Hepatic stellate cell (primary cell): Measurements from ENCODE around the gene WDR55.
"Not testable (repeated sequence)": the region's sequence is repeated elsewhere in the genome, so short reads cannot be mapped to it uniquely, and the experiment has no call there.

Experiments used
- DNase-seq: peaks from one replicate; pipeline ENCODE4 v3.0.0; 2011; ENCODE audit warnings: low spot score

WDR55 gene

GRCh38 chr5:140658870-140659269, 5.8 kb upstream of the WDR55 start:
- DNase-seq, result no peak

- DNase-seq, result not testable (repeated sequence)
Measured at GRCh38 chr5:140660371-140660770, 4.3 kb upstream of the WDR55 start.

DNA sequence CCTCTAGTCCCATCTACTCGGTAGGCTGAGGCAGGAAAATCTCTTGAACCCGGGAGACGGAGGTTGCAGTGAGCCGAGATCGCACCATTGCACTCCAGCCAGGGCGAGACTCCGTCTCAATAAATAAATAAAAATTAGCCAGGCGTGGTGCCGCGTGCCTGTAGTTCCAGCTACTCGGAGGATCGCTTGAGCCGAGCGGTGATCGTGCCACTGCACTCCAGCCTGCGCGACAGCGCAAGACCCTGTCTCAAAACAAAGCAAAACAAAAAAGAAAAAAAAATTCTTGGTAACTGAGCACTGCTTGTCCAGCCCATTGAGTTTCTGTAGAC, 710 bp upstream of the WDR55 start:
- DNase-seq, result no peak

DNA sequence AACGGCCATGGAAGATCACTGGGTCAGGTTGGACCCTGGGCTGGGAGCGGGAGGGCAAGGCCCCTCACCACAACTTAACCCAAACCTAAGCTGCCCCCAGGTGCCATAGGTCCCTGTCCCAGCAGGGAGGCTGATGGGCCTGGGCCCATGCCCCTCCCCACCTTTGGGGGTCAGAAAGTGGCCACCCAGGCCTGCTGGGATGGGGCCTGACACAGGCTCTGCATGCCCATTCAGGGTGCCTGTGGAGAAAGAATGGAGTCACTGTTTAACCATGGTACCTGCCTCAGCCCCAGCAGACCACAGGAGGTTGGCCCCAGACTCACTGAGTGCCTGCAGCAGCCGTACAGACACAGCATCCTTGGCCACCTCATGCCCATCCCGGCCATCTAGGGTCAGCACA, 6.3 kb downstream of the WDR55 start:
- not testable (repeated sequence) for DNase-seq

DNA sequence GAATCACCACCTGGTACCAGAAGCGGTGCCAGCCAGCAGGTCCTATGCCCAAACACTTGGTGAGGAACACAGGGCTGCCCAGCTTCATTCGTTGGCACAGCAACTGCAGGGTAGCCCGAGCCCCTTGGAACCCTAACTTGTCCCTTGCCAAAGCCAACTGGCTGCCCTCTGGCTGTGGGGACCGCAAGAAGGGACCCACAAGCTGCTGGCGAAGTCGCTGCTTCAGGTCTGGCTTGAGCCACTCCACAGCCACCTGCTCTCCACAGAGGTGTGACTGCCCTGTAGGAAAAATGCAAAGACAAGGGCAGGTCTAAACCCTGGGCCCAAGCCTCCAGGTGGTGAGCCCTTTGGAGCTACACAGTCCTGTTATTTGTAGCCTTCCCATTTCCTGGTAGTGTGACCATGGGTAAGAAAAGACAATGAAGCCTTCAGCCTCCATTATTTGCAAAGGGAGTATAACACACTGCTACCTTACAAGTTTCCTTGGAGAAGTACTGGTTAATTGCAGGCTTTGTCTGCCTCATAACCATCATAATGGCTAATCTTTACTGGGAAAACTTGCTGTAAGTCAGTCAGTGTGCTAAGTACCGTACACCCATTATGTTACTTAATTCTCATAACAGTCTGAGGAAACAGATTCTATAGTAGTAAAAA, 6.9 kb downstream of the WDR55 start:
- no peak for DNase-seq

DNA sequence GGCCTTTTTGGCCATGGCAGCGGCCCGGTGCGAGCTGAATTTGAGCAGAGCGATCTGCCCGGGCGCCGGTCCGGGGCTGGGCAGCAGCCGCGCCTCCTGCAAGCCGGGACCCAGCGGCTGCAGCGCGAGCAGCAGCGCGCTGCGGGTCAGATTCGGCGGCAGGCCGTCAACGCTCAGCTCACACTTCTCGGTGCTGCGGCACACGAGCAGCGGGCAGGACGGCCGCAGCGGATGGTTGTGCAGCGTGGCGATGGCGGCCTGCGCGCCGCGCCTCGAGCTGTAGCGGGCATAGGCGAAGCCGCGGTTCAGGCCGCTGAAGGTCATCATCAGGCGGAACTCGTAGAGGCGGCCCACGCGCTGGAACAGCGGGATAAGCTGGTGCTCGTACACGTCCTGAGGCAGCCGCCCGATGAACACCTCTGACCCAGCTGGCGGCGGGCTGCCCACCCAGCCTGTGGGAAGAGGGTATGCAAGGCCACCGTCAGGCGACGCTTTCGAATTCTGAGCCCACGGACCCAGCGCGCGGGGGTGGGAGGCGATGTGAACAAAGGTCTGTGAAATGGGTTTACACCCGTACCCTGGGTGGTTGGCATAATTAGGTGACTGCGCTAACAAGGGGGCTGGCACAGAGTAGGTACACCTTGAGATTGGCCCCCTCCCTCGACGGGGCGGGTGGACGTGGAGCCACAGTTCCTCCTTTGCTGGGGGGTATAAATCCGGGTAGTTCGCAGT, 7.9 kb downstream of the WDR55 start:
- no peak for DNase-seq

DNA sequence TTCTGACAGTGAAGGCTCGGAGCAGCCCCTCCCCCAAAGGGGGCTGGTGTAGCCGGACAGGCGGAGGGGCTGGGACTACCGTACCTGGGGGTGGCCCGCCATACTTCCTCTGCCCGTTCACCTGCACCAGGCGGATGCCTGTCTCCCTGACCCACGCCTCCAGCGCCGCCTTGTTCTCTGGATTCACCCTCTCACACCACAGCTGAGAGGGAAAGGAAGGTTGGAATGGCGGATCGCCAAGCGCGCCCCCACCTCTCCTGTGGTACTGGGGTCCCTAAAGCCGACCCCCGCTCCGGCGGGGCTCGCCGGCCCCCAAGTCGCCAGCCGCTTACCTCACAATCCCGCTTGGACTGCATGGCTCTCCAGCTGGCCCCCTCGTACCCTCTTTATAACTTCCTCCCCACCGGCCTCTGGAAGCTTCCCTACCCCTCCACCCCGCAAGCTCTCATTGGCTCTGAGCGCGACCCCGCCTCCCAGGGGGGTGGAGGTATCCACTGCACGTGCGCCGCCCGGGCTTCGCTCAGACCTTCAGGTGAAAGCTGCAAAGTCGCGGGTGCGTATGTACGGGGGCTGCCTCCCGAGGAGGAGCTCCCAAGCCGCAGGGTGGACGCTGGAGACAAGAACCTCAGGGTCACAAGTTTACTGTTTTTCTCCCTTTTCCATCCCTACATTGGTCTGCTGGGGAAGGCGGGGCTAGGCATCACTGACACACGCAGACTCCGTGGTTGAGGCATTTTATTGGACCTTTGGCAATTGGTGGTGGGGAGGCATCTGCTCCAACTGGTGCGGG, 8.7 kb downstream of the WDR55 start, which contains the start of gene DND1:
Gene DND1 (minus strand): TSS at position 390 of the 790 bp plus-strand sequence. CDS start 34 bp downstream, at position 356.
- DNase-seq, result no peak

DNA sequence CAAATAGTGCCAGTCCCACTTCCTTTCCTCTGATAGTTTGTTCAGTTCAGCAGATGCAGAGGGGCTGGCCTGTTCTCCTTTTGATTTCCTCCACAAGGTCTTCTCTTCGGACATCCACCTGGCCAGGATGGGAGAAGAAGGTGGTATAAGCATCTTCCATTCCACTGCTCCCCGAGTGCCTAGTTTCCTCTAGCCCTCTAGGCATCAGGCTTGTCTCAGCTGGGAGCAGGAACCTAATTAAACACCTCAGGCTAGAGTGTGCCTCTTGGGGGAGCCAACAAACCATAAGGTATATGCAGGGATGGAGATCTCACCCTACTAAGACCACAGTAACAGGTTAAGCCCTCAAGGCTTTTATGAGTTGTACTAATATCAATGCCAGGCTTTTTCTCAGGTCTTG, 9.5 kb downstream of the WDR55 start:
- no peak for DNase-seq

DNA sequence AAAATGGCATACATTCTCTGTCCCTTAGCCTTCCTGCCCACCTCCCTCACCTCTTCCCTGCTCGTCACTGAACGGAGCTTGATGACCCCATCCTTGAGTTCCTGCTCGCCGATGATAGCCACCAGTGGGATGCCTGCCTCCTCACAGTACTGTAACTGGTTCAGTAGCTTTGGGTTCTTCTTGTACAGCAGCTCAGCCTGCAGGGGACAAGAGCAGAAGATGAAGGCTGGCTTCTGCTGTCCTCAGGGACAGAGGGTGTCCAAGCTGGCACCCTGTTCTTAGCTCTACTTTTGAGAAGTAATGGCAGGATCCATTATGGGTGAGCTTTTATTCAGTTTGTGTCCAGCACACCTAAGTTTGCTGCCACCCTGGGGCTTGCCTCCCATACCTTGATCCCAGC, 9.9 kb downstream of the WDR55 start:
- DNase-seq, result no peak

- DNase-seq, result no peak
Measured at GRCh38 chr5:140677947-140678346, 13.2 kb downstream of the WDR55 start.

GRCh38 chr5:140678993-140679392, 14.3 kb downstream of the WDR55 start:
- DNase-seq, result no peak

DNA sequence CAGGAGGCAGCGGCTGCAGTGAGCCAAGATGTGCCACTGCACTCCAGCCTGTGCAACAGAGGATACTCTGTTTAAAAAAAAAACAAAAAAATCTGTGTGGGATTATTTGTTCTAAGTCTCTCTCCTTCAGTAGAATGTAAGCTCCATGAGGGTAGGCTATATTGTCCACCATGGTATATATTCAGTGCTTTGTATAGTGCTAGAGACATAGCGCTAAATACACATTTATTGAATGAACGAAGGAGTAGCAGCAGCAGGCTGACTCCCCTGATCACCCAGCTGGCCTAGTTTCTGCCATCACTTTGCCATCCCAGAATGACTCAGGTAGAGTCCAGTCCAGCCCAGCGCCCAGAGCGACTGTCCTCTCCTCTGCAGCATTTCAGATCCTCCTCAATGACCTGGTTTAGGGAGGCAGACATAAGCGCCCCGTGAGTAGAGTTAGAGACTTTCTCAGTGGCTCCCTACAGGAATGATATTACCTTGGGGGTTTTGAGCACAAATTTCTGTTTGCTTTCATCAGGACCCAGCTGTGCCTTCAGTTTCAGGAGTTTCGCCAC, 25.8 kb downstream of the WDR55 start:
- no peak for DNase-seq

GRCh38 chr5:140690941-140691924, 26.5 kb downstream of the WDR55 start, which contains the start of the genes HARS1 and HARS2:
Gene HARS1, minus strand, starts transcription at chr5:140691370. Its CDS starts 66 bp downstream, at chr5:140691304.
Gene HARS2, plus strand, starts transcription at chr5:140691455. Its CDS starts 194 bp downstream, at chr5:140691649.
- DNase-seq, result peak; percentile 95

DNA sequence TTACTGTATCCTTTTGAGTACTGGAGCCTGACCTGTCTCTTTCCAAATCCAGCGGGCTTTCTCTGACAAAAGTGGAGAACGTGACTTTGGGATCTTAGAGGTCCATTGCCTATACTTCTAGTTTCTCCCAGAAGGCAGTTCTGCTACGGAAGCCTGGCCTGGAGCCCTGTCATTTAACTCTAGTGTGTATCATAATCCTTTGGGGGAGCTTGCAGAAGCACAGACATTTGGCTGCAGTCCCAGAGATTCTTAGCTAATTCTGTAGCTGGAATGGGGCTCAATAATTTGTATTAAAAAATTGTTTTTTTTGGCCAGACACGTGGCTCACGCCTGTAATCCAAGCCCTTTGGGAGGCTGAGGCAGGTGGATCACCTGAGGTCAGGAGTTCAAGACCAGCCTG, 29.6 kb downstream of the WDR55 start:
- DNase-seq, result no peak

- no peak for DNase-seq
Measured at GRCh38 chr5:140696891-140697492, 32.3 kb downstream of the WDR55 start.

GRCh38 chr5:140700177-140701144, 35.8 kb downstream of the WDR55 start, which contains the start of gene ZMAT2:
Gene ZMAT2, plus strand, starts transcription at chr5:140700447. Its CDS starts 14 bp downstream, at chr5:140700461.
- peak; percentile 91 for DNase-seq

GRCh38 chr5:140707812-140708211, 43.1 kb downstream of the WDR55 start:
- DNase-seq, result no peak

GRCh38 chr5:140708787-140709186, 44.1 kb downstream of the WDR55 start:
- DNase-seq, result not testable (repeated sequence)

DNA sequence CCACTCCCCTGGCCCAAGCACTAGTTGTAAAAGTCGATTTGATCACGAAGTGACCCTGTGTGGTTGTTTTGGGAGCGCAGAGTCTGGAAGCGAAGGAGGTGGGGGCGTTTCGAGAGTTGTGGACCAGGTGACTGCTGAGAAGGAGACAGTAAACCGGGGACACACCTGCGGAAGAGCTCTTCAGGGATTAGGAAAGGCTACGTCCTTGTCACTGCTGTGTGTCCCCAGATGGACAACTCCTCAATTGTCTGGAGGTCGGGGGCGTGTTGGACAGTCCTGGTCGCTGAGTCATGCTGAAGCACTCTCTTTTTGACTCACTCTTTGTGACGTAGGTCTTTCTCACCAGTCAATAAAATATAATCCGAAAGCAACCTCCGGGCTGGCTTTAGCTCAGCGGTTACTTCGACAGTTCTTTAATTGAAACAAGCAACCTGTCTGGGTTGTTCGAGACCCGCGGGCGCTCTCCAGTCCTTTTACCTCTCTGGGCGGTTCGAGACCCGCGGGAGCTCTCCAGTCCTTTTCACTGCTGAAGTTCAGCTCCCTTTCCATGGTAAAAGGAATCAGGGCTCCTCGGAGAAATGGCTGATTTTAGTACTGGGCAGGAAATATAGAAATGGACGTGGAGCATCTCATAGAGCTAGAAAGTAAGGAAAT, 46.3 kb downstream of the WDR55 start:
- DNase-seq, result peak; percentile 83
